B cell (primary cell): ENCODE results near the gene GCN1. TPM values are rescaled to one million over a fixed set of nuclear protein-coding genes. Genes with fewer than 3 reads are reported as not detected.

Source experiments
- ATAC-seq: fragments of 200-7000 bp; cut with Tn5 transposase; one replicate; pipeline ENCODE4 v1.10.0; 2021; ENCODE audit warnings: low read depth, mild to moderate bottlenecking, moderate number of reproducible peaks, moderate library complexity
- CTCF ChIA-PET: fragments of 350-600 bp; sonication (Branson Sonifier 250); formaldehyde crosslinking; loops from one replicate; lab custom pipeline; 2021; ENCODE audit warnings: antibody characterized with exemption, inconsistent platforms; lab: Charles Lee
- POLR2A ChIA-PET: fragments of 350-600 bp; sonication (Branson Sonifier 250); formaldehyde crosslinking; loops from one replicate; lab custom pipeline; 2021; ENCODE audit warnings: antibody characterized with exemption; lab: Charles Lee
- DNase-seq: peaks from one replicate; pipeline ENCODE4 v3.0.0; 2013
- H2AFZ ChIP-seq: 2 replicates; pipeline ENCODE4 v1.6.1; 2012; ENCODE audit warnings: mild to moderate bottlenecking, low read depth, low read length; ENCODE audit not compliant: insufficient read depth, poor library complexity, severe bottlenecking
- H3K27ac ChIP-seq, 2 donors: 1 replicate in 1 of 2; 2 replicates in 1 of 2; pipeline ENCODE4 v1.5.1; 2012 to 2013; ENCODE audit warnings: low read length in 2 of 2, mild to moderate bottlenecking in 2 of 2, moderate library complexity in 1 of 2
- H3K27me3 ChIP-seq, 4 experiments: fragments of 200-600 bp in 1 of 4; sonication (generic) in 1 of 4; replicated peaks in 1 of 4; 1 replicate in 2 of 4; 2 replicates in 2 of 4; pipeline versions ENCODE4 v1.6.1 to v1.7.0; 2013 to 2016; ENCODE audit warnings: low read length in 3 of 4, mild to moderate bottlenecking in 2 of 4, mixed read lengths in 1 of 4, moderate library complexity in 1 of 4; ENCODE audit not compliant: insufficient read depth in 4 of 4, control insufficient read depth in 3 of 4; ENCODE audit errors: control extremely low read depth in 1 of 4
- H3K36me3 ChIP-seq, 2 experiments: replicated peaks in 1 of 2; 1 replicate in 1 of 2; 2 replicates in 1 of 2; pipeline versions ENCODE4 v1.6.1 to v1.7.1; 2013; ENCODE audit warnings: low read length in 1 of 2; ENCODE audit not compliant: insufficient read depth in 2 of 2, control insufficient read depth in 1 of 2; ENCODE audit errors: control extremely low read depth in 1 of 2, extremely low read depth in 1 of 2
- H3K4me1 ChIP-seq, 2 donors: fragments of 200-600 bp in 1 of 2; sonication (generic) in 1 of 2; 1 replicate in 1 of 2; 2 replicates in 1 of 2; pipeline versions ENCODE4 v1.5.1 to v1.6.1; 2013 to 2017; ENCODE audit warnings: low read length in 2 of 2; ENCODE audit not compliant: control insufficient read depth in 2 of 2, insufficient read depth in 2 of 2
- H3K4me2 ChIP-seq: replicated peaks from 2 replicates; pipeline ENCODE3; 2012; ENCODE audit warnings: mild to moderate bottlenecking, low read depth, low read length; ENCODE audit not compliant: poor library complexity, severe bottlenecking
- H3K4me3 ChIP-seq, 5 experiments: fragments of 200-600 bp in 1 of 5; sonication (generic) in 1 of 5; 1 replicate in 3 of 5; 2 replicates in 2 of 5; pipeline versions ENCODE4 v1.5.1 to v1.7.0; 2011 to 2016; ENCODE audit warnings: low read length in 4 of 5, mild to moderate bottlenecking in 4 of 5, low read depth in 2 of 5, control low read depth in 1 of 5, moderate library complexity in 1 of 5; ENCODE audit not compliant: insufficient read depth in 1 of 5; ENCODE audit errors: control extremely low read depth in 1 of 5, extremely low read depth in 1 of 5
- H3K79me2 ChIP-seq: fragments of 200-600 bp; sonication (generic); one replicate; pipeline ENCODE4 v1.6.0; 2016; ENCODE audit warnings: low read length; ENCODE audit not compliant: control insufficient read depth, insufficient read depth
- H3K9ac ChIP-seq: fragments of 200-600 bp; sonication (generic); 2 replicates; pipeline ENCODE4 v1.6.1; 2017; ENCODE audit warnings: mild to moderate bottlenecking, low read length, moderate library complexity
- H3K9me3 ChIP-seq, 3 donors: one replicate each; pipeline versions ENCODE4 v1.6.1 to v1.7.1; 2013; ENCODE audit warnings: low read length in 2 of 3; ENCODE audit not compliant: control insufficient read depth in 2 of 3, insufficient read depth in 1 of 3; ENCODE audit errors: control extremely low read depth in 1 of 3
- H4K20me1 ChIP-seq: 2 replicates; pipeline ENCODE4 v1.6.0; 2012; ENCODE audit warnings: mild to moderate bottlenecking, low read length; ENCODE audit not compliant: insufficient read depth, control insufficient read depth, poor library complexity, severe bottlenecking
- H3K27ac Mint-ChIP-seq: one replicate; pipeline ENCODE4 v1.8.0; 2021; ENCODE audit warnings: mixed read lengths
- H3K27me3 Mint-ChIP-seq: one replicate; pipeline ENCODE4 v1.8.0; 2021; ENCODE audit warnings: mixed read lengths
- H3K4me1 Mint-ChIP-seq: one replicate; pipeline ENCODE4 v1.8.0; 2021; ENCODE audit warnings: mixed read lengths
- H3K4me3 Mint-ChIP-seq: one replicate; pipeline ENCODE4 v1.8.0; 2021; ENCODE audit warnings: mixed read lengths
- H3K9me3 Mint-ChIP-seq: one replicate; pipeline ENCODE4 v1.8.0; 2022; ENCODE audit warnings: mixed read lengths; ENCODE audit not compliant: insufficient read depth
- EZH2 ChIP-seq: IDR thresholded peaks from 2 replicates; pipeline ENCODE4 v1.6.1; 2012; ENCODE audit warnings: borderline replicate concordance, low read depth, mild to moderate bottlenecking, moderate library complexity, low read length; ENCODE audit not compliant: insufficient read depth, poor library complexity, severe bottlenecking
- WGBS: methylation state at CpG from one replicate; pipeline ENCODE4 v1.1.5; 2013; ENCODE audit warnings: missing lambda C conversion rate; ENCODE audit not compliant: insufficient coverage; 5-methylcytosine and 5-hydroxymethylcytosine counted together
- intact Hi-C: fragments of 100-400 bp; cut with micrococcal nuclease; formaldehyde crosslinking; loops from one replicate; pipeline ENCODE4 v1.10.0; 2022
- polyA plus RNA-seq: library from polyadenylated mRNA; depleted of rRNA; stranded (reverse); fragments of >200 nt; gene quantifications from 2 replicates; pipeline ENCODE4 v1.2.3, GENCODE V29; 2012
- total RNA-seq, 2 donors: library from RNA; stranded (reverse); fragments of 120-200 nt in 1 of 2; gene quantifications; 1 replicate in 1 of 2; 2 replicates in 1 of 2; pipeline versions ENCODE4 v1.2.3 to v1.2.4, GENCODE V29; 2013 to 2022
- TF ChIP-seq, protein P1 (sequence below): fragments of 200-600 bp; IDR thresholded peaks from one replicate; pipeline ENCODE4 v1.8.0; 2022; ENCODE audit warnings: antibody characterized with exemption, mild to moderate bottlenecking

GCN1 gene
- total and polyA plus RNA-seq, 2 donors (not counting 1 experiment from before 2014, with no cell fraction given), result 41.3 to 127 TPM

DNA sequence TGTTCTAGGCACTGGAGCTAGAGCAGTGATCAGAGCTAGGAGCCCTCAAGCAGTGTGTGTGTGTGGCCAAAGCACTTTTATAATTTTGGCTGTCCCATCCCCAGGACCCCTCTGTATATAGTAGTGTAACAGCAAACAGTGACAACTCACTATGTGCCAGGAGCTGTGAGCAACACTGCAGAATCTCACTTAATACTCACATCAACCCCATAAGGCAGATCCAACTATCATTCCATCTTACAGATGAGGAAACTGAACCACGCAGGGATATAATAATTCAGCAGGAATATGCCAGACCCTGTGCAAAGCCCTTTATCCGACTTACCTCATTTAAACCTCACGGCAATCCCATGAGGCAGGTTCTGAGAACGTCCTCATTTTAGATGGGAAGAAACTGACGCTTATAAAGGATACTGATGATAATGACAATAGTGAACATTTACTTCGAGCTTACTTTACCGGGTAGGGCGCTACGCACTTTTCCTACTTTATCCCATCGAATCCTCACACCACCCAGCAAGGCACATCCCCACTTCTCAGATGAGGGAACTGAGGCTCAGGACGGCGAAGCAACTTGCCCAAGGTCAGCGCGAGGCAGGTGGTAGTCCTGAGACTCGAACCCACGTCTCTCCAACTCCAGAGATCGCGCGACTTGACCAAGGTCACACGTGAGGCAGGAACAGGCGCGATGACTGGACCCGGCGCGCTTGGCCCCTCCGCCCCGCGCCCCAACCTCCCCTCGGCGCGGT is 78.6 kb downstream of the GCN1 start:
- peak overlapping the region; percentile 88 for H3K27ac Mint-ChIP-seq
- TF ChIP-seq, protein P1, sequence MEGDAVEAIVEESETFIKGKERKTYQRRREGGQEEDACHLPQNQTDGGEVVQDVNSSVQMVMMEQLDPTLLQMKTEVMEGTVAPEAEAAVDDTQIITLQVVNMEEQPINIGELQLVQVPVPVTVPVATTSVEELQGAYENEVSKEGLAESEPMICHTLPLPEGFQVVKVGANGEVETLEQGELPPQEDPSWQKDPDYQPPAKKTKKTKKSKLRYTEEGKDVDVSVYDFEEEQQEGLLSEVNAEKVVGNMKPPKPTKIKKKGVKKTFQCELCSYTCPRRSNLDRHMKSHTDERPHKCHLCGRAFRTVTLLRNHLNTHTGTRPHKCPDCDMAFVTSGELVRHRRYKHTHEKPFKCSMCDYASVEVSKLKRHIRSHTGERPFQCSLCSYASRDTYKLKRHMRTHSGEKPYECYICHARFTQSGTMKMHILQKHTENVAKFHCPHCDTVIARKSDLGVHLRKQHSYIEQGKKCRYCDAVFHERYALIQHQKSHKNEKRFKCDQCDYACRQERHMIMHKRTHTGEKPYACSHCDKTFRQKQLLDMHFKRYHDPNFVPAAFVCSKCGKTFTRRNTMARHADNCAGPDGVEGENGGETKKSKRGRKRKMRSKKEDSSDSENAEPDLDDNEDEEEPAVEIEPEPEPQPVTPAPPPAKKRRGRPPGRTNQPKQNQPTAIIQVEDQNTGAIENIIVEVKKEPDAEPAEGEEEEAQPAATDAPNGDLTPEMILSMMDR, result no peak
- TF ChIP-seq EZH2, result no peak
- no peak for ATAC-seq

More for the DNA sequence above, 78.6 kb downstream of the GCN1 start:
- Histone ChIP-seq H3K27ac (peak overlapping the region in 1 of 2 donors; percentile 64), H4K20me1 (peaks cover 63% of the 10 kb centered on the region), H3K79me2 (peaks cover 69% of the 10 kb centered on the region), H3K9ac (peak overlapping the region; percentile 83), H2AFZ (peak overlapping the region; percentile 34), H3K36me3 (peaks cover 0 to 4% of the 10 kb centered on the region in 2 experiments), H3K27me3 (no peaks in the 10 kb centered on the region), H3K4me1 (peaks cover 50 to 62% of the 10 kb centered on the region in 2 donors), H3K4me2 (peak overlapping the region; percentile 77), H3K4me3 (peak overlapping the region; percentile 76 to 92 (median 85)), H3K9me3 (peaks cover 0 to 3% (median 0%) of the 10 kb centered on the region in 3 donors)
- Mint-ChIP-seq H3K9me3 (no peaks in the 10 kb centered on the region), H3K4me3 (peak overlapping the region; percentile 92), H3K4me1 (peaks cover 71% of the 10 kb centered on the region), H3K27me3 (no peaks in the 10 kb centered on the region)
- ChIA-PET CTCF (interaction anchor here (0.9 to 2.5 kb wide), 3 partner anchors 29 to 85 kb away, joined by 3 to 12 read pairs (median 4); partner anchors contain the start of gene RPLP0), POLR2A (interaction anchor here (3.6 to 4.1 kb wide), 2 partner anchors 17 to 85 kb away, joined by 22 to 23 read pairs; partner anchors contain the start of gene RPLP0)
- DNase-seq, result peak; percentile 36
- intact Hi-C loops, result loop anchor here (1.0 to 5.0 kb wide), 5 partner anchors 17 to 177 kb away; partner anchors contain the start of genes BICDL1, GCN1 and RNU4-1
- 12% methylated on average over 24 of the region's 31 CpGs for whole genome bisulfite sequencing
